GM20000 (cell line): ENCODE data around the gene PGLYRP3.
"Not testable (repeated sequence)": the region's sequence is repeated elsewhere in the genome, so short reads cannot be mapped to it uniquely, and the experiment has no call there.

ENCODE experiments used
- DNase-seq: peaks from one replicate; pipeline ENCODE4 v3.0.0; 2012; ENCODE audit warnings: low spot score
- TF ChIP-seq, protein P1 (sequence below): IDR thresholded peaks from 2 replicates; pipeline ENCODE4 v1.5.1; 2012; ENCODE audit warnings: mild to moderate bottlenecking, control low read depth; ENCODE audit errors: extremely low read depth, missing control alignments

Gene PGLYRP3

GRCh38 chr1:153322568-153322967, 9.8 kb upstream of the PGLYRP3 start:
- no peak for DNase-seq
- TF ChIP-seq, protein P1, sequence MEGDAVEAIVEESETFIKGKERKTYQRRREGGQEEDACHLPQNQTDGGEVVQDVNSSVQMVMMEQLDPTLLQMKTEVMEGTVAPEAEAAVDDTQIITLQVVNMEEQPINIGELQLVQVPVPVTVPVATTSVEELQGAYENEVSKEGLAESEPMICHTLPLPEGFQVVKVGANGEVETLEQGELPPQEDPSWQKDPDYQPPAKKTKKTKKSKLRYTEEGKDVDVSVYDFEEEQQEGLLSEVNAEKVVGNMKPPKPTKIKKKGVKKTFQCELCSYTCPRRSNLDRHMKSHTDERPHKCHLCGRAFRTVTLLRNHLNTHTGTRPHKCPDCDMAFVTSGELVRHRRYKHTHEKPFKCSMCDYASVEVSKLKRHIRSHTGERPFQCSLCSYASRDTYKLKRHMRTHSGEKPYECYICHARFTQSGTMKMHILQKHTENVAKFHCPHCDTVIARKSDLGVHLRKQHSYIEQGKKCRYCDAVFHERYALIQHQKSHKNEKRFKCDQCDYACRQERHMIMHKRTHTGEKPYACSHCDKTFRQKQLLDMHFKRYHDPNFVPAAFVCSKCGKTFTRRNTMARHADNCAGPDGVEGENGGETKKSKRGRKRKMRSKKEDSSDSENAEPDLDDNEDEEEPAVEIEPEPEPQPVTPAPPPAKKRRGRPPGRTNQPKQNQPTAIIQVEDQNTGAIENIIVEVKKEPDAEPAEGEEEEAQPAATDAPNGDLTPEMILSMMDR: no peak

GRCh38 chr1:153318145-153318544, 5.4 kb upstream of the PGLYRP3 start:
- not testable (repeated sequence) for DNase-seq

- DNase-seq: not testable (repeated sequence)
Measured at GRCh38 chr1:153316013-153316412, 3.3 kb upstream of the PGLYRP3 start.

DNA sequence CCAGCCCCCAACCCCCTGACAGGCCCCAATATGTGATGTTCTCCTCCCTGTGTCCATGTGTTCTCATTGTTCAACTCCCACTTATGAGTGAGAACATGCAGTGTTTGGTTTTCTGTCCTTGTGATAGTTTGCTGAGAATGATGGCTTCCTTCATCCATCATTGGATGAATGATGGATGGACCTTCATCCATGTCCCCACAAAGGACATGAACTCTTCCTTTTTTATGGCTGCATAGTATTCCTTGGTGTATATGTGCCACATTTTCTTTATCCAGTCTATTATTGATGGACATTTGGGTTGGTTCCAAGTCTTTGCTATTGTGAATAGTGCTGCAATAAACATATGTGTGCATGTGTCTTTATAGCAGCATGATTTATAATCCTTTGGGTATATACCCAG, 1.6 kb upstream of the PGLYRP3 start:
- not testable (repeated sequence) for DNase-seq

DNA sequence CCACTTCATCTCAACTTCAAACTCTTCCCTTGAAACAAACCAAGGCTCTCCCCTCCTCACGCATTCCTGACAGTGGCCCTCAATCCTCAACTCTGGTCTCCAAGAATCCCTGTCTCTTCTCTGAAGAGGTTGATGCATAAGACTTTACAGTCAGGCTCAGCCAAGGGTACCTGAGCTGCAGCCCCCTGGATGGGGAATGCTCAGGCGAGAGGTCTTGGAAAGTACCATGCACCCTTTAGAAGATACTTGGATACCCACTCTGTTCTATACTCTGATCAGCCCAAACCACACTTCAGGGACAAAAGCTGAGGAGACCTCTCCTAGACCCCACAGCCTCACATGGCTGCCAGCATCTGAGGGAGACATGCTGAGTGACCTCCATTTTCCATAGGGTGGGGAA, 536 bp upstream of the PGLYRP3 start:
- TF ChIP-seq, protein P1: no peak
- DNase-seq: no peak

- no peak for DNase-seq
- TF ChIP-seq, protein P1: no peak
Measured at GRCh38 chr1:153310526-153310925, 2.2 kb downstream of the PGLYRP3 start.

GRCh38 chr1:153309441-153309840, 3.3 kb downstream of the PGLYRP3 start:
- DNase-seq: no peak
- TF ChIP-seq, protein P1: no peak

DNA sequence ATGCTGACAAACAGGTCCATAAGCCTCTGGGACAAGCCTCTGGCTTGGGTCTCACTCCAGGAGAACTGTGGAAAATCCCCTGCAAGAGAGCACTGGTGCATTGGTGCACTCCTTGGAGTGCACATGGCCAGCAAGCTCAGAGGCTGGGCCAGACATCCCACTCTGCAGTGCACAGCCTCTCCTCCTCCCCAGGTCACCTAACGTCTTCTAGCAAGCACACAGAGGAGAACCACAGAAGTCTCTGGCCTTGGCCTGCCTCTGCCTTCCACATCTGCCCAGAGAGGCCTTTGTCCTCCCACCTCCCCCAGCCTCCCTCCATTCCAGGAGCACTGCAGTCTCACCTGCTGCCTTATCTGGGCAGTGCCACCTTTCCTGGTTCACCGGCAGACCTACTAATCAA, 4.2 kb downstream of the PGLYRP3 start:
- no peak for DNase-seq
- TF ChIP-seq, protein P1: no peak

DNA sequence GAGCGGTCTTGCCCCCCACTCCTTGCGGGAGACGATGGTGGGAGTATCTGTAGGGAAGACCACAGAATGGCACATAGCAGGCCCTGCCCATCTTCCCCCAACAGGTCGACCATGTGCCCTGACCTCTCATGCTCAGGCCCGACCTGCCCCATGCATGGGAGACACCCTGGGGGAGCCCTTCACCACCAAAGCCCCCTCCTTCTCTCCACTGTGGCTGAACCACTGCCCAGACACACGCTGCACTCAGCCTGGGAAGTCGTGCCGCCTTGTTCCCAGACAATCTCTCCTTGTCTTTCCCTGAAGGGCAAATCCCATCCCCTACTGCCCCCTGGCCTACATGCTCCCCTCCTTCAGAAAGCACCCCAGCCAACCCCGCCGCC, 5.5 kb downstream of the PGLYRP3 start:
- TF ChIP-seq, protein P1: no peak
- no peak for DNase-seq
